M059J (cell line): ENCODE results near the gene PRPF38A. TPM values are rescaled to one million over a fixed set of nuclear protein-coding genes. Genes with fewer than 3 reads are reported as not detected.

ENCODE experiments used
- DNase-seq: peaks from one replicate; pipeline ENCODE4 v3.0.0-alpha.2; 2012; ENCODE audit warnings: low read depth
- total RNA-seq: library from RNA; depleted of rRNA; stranded (reverse); fragments of >200 nt; shearing (Covaris generic); gene quantifications from 2 replicates; pipeline ENCODE4 v1.2.3, GENCODE V29; 2014; rRNA removed

PRPF38A gene
- total RNA-seq, 1 experiment from 2014 or later, result 15.6 TPM

- DNase-seq, result no peak
Measured at GRCh38 chr1:52461821-52462220, 57.4 kb downstream of the PRPF38A start.

GRCh38 chr1:52463891-52464290, 59.5 kb downstream of the PRPF38A start:
- no peak for DNase-seq

GRCh38 chr1:52469108-52469507, 64.7 kb downstream of the PRPF38A start:
- DNase-seq, result no peak

Other genes starting within 250 kb of the PRPF38A start
- 20.8 and 32.5 TPM in 2 replicates for gene CC2D1B, start 38.4 kb upstream of the PRPF38A start, total RNA-seq
- 16.7 and 20.2 TPM in 2 replicates for gene ORC1, start 179 bp upstream of the PRPF38A start, total RNA-seq
- 12.7 and 22.3 TPM in 2 replicates for gene TUT4, start 148.5 kb downstream of the PRPF38A start, total RNA-seq
- 7.7 and 8.7 TPM in 2 replicates for gene GPX7, start 197.8 kb downstream of the PRPF38A start, total RNA-seq
- gene SHISAL2A, start 228.6 kb downstream of the PRPF38A start, total RNA-seq, result 0.15 TPM in 1 of 2 replicates, not detected in the other